Transverse colon (tissue), 4 donors: ENCODE measurements around the gene FUZ.

Experiments used
- CTCF ChIP-seq, 5 experiments: fragments of 200-600 bp in 3 of 5; fragments of 450-650 bp in 2 of 5; sonication (generic) in 3 of 5; IDR thresholded peaks; 1 replicate in 2 of 5; 2 replicates in 3 of 5; pipeline ENCODE4 v1.5.1; 2016 to 2017; ENCODE audit warnings: antibody characterized with exemption in 5 of 5, inconsistent platforms in 3 of 5, mild to moderate bottlenecking in 2 of 5, moderate library complexity in 1 of 5
- EP300 ChIP-seq: sonication (generic); formaldehyde crosslinking; IDR thresholded peaks from one replicate; pipeline ENCODE4 v1.6.1; 2017; ENCODE audit warnings: antibody characterized with exemption, low read depth
- POLR2A ChIP-seq: fragments of 450-650 bp; IDR thresholded peaks from one replicate; pipeline ENCODE4 v1.6.1; 2016; ENCODE audit warnings: antibody characterized with exemption, mild to moderate bottlenecking, moderate library complexity
- POLR2AphosphoS5 ChIP-seq, 3 donors: sonication (generic); formaldehyde crosslinking; IDR thresholded peaks; one replicate each; pipeline ENCODE4 v1.6.1; 2016; ENCODE audit warnings: antibody characterized with exemption in 3 of 3

DNA sequence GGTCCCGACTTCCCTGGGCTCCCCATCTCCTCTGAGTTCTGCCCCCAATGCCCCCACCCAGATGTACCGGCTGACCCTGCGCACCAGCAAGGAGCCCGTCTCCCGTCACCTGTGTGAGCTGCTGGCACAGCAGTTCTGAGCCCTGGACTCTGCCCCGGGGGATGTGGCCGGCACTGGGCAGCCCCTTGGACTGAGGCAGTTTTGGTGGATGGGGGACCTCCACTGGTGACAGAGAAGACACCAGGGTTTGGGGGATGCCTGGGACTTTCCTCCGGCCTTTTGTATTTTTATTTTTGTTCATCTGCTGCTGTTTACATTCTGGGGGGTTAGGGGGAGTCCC is 6.5 kb downstream of the FUZ start:
- TF ChIP-seq POLR2A (no peak), CTCF (IDR thresholded peaks at IDR 0.05) (no peak), EP300 (no peak), POLR2AphosphoS5 (IDR thresholded peaks at IDR 0.05) (no peak)
